Hippocampal formation (tissue), 2 donors: ENCODE data around the gene CCSER2.
"Not testable (repeated sequence)": the region's sequence is repeated elsewhere in the genome, so short reads cannot be mapped to it uniquely, and the experiment has no call there.

ENCODE experiments used
- DNase-seq, 2 donors: peaks; one replicate each; lab custom pipeline; 2025; lab: John Stamatoyannopoulos, UW

CCSER2 gene, protein sequence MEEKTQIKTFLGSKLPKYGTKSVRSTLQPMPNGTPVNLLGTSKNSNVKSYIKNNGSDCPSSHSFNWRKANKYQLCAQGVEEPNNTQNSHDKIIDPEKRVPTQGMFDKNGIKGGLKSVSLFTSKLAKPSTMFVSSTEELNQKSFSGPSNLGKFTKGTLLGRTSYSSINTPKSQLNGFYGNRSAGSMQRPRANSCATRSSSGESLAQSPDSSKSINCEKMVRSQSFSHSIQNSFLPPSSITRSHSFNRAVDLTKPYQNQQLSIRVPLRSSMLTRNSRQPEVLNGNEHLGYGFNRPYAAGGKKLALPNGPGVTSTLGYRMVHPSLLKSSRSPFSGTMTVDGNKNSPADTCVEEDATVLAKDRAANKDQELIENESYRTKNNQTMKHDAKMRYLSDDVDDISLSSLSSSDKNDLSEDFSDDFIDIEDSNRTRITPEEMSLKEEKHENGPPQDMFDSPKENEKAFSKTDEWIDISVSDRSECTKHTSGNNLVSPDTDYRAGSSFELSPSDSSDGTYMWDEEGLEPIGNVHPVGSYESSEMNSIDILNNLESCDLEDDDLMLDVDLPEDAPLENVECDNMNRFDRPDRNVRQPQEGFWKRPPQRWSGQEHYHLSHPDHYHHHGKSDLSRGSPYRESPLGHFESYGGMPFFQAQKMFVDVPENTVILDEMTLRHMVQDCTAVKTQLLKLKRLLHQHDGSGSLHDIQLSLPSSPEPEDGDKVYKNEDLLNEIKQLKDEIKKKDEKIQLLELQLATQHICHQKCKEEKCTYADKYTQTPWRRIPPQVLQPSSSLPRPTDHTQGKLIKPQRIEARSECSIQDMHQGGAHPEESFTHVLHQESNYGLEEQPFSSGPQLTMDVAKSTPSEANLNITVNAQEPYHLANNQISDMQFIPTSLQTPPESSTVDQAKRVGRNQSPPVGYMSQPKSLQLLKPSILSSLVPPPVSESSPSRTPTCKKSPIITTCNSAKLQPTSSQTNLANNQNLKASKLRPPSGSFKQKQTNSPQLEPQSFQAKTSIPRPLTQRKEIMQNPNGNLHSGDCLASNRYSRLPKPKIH

GRCh38 chr10:84328418-84329195 lies at the start of gene CCSER2:
Gene CCSER2, plus strand, starts transcription at chr10:84328589. Its CDS starts 42,464 bp downstream, at chr10:84371053.
- DNase-seq, result peak; percentile 83 to 95

- DNase-seq, result not testable (repeated sequence)
These were observed 48.4 kb upstream of the CCSER2 start for GRCh38 chr10:84279876-84280475.

DNA sequence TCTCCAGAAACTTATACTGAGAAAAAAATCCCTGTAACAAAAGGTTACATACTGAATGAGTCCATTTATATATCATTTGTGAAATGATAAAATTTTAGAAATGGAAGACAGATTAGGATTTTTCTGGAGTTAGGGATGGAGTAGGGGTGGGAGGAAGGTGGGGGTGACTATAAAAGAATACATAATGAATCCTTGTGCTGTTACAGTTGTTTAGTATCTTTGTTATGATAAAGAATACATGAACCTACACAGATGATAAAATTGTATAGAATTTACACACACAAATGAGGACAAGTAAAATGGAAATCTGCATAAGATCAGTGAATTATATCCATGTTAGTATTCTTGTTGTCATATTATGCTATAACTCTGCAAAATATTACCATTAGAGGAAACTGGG lies 41.7 kb upstream of the CCSER2 start:
- no peak for DNase-seq

- DNase-seq, result no peak
These were observed 40.2 kb upstream of the CCSER2 start for GRCh38 chr10:84288151-84288550.

GRCh38 chr10:84289521-84290200 lies 38.7 kb upstream of the CCSER2 start:
- no peak for DNase-seq

DNA sequence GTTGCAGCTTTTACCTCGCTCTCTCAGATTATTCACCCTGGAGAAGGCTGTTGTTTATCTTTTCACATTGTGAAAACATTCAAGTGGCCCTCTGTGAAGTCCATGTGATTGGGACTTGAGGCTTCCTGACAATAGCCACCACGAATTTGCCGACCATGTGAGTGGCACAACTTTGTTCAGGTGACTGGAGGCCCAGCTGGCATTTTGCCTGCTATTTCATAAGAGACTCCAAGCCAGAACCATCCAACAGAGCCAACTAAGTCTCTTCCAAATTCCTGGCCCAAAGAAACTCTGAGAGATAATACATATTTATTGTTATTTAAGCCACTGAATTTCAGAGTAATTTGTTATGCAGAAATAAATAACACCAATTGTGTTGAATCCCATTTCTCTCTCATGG lies 38.2 kb upstream of the CCSER2 start:
- DNase-seq, result no peak

- DNase-seq, result no peak
These were observed 37.0 kb upstream of the CCSER2 start for GRCh38 chr10:84291384-84291783.

DNA sequence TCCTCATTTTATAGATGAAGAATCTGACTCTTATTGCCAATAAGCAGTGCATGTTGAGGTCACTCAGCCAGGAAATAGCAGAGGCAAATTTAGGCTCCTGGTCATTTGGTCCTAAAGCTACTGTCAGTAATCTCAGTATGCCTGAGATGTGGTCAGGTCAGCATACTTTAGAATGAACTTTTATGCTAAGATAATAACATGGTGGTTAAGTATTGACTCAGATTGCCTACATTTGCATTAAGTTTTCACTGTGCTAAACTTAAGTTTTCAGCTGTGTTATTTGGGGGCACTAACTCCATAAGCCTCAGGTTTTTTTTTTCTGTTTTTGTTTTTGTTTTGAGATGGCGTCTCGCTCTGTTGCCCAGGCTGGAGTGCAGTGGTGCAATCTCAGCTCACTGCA lies 35.9 kb upstream of the CCSER2 start:
- no peak for DNase-seq

DNA sequence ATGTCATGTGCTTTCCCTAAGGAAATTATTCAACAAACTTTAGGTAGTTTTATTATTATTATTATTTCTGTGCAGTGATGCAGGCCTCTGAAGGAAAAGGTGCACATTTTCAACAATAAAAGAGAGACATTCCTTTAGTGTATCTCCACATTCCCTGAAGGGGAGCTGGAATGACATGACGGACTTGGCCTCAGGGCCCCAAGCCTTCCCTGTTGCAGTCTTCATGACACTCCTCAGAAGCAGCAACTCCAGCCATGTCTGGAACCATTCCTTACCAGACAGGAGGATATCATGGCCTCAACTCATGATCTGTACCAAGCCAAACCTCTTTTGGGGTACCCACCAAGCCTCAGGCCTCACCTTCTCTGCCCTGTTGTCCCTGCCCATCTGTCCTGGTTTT lies 35.2 kb upstream of the CCSER2 start:
- no peak for DNase-seq

- DNase-seq, result no peak
These were observed 34.8 kb upstream of the CCSER2 start for GRCh38 chr10:84293574-84294016.

DNA sequence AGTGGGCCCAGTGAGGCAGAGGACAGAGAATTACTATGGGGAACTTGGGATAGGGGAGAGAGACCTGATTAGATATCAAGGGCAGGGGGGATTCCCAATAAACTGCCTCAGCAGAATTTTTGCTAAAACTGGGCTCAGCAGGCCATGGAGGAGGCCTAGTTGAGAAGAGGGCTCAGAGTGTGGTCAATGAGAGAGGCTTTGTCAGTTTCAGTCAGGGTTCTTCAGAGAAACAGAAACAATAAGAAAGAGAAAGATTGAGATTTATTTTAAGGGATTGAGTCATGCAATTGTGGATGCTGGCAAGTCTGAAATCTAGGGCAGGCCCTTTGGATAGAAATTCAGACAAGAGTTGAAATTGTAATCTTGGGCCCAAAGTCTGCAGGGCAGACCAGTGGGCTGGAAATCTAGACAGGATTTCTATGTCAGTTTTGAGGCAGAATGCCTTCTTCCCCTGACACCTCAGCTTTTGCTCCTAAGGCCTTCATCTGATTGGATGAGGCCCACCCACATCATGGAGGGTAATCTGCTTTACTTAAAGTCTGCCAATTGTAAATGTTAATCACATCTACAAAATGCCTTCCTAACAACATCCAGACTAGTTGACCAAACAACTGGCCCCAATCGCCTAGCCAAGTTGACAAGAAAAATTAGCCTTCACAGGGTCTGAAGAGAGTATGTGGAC lies 33.5 kb upstream of the CCSER2 start:
- no peak for DNase-seq

DNA sequence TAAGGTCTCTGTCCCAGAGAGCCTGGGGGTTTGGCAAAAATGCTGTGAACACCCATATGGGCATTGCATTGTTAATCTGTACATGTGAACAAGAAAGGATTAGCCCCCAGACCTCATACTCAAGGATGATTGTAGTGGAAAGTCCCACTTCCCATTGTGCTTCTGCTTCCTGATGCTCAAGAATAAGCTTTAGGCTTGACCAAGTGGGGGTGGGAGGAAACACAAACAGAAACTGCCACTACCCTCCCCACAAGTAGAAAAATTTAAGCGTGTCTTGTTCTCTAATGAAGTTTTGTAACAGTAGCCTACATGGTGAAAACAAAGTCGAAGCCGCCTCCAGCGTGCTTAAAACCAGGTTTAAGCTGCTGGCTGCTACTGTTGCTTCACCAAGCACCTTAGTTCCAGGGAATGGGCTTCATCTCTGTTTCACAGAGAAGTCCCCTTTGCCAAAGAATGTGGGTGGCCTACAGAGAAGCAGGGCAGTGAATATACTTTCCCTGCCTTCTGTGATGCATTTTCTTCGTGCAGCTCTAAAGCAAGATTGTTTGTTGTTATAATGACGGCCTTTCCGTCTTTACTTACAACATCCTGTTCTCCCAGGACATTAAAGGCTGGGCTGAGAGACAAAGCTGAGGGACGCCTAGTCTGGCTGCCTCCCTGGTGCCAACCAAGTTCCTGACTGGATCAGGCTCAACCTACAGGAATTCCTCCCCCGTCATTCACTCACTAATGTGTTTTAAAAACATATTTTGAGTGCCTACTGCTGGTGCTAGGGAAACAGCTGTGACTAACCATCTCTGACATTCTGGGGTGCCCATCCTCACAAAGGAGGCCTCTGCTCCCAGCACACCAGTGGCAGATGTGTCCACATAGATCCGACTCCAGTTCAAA lies 32.1 kb upstream of the CCSER2 start:
- DNase-seq, result no peak

DNA sequence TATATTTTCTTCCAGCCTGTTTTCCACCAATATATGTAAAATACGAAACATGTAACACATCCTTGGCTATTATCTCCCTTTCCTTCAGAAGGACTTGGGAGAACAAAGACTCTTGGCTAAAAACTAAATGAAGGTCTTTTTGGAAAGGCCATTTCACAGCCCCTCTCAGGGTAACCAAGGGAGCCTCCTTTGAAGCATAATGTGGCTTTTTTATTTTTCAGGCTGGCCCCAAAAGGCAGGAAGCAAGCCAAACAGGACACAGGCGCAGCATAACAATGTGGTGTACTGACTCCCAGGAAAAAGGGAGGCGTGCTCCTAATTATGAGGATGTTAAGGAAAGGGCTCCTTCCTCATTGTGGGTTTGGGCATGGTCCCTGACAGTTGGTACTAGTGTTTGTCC lies 30.3 kb upstream of the CCSER2 start:
- no peak for DNase-seq

DNA sequence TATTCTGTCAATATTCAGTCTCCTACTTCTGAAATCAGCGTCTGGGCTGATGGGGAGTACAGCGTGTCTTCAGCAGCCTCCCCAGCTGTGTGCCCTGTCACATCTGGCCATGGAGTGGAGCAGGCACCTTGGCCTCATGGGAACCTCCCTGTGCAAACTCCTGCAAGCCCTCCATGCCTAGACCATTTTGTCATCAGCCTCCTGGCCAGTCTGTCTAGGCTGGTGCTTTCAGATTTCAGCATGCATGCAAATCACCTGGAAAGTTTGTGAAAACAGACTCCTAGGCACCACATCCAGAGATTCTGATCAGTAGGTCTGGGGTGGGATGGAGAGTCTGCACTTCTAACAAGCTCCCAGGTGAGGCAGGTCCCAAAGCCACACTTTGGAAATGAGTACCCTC lies 26.2 kb upstream of the CCSER2 start:
- no peak for DNase-seq

DNA sequence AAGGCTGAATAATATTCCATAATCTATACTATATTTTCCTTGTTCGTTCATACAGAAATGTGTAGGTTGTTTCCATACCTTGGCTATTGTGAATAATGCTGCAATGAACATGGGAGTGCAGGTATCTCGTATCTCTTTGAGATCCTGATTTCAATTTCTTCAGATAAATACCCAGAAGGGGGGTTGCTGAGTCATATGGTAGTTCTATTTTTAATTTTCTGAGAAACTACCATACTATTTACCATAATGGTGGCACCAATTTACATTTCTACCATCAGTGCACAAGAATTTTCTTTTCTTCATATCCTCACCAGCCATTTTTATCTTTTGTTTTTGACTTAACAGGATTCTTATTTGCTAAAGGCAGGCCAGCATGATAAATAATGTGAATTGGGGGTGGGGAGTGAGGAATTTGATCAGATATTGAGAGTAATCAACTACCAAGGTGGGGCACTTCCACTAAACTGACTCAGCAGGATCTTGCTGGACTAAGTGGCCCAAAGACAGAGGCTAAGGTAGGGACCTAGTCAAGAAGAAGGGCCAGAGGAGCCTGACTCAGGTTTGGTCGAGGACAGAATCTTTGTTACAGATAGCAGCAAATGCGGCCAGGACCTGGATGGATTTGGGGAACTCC lies 21.5 kb upstream of the CCSER2 start:
- no peak for DNase-seq

- no peak for DNase-seq
These were observed 20.4 kb upstream of the CCSER2 start for GRCh38 chr10:84308021-84308420.

DNA sequence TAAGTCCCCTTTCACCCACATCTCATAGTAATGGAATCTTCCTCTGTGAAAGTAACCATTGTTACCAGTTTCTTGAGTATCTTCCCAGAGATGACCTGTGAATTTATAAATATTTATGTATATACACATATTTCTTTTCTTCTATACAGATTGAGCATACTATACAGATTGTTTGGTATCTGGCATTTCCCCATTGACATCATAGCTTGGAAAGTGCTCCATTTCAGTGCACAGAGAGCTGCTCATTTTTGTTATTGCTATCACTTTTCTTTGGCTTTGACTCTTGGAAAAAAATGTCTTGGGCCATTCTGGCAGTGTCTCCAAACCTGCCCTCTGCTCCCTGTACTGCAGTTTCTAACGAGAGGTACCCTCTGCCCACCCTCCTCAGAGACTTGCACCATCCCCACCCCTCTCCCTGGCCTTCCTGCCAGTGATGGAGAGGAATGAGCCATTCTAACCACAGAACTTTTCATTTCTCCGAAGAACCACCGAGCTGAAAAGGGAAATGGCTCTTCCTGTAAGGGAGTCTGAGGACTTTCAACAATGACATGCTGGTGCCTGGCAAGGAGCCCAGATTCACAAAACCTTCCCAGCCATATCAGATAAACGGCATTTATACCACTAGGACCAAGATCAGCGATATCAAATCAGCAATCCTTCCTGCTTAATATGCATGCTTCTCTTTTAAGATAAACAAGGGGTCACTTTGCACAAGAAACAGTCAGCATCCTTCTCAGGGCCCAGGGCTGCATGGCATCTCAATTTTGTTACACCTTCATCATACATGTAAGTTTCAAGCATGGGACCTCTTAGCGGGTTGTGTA lies 19.7 kb upstream of the CCSER2 start:
- no peak for DNase-seq

DNA sequence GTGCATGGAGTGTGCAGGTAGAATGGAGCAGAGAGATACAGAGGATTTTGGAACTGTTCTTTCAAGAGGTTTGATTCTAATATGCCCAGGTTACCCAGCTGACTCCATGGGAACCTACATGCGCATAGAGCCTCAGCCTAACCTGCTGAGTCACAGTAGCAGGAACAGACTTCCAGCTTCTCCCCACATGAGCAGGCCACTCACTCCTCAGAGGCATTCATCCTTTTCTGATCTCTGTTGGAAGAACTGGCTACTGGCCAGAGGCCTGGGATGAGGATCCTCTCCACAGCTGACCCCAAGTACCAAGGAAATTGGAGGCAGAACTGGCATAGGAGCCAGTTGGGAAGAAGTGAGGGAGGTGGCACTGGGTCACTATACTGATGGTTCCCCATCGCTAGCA lies 17.9 kb upstream of the CCSER2 start:
- DNase-seq, result no peak
